ENCODE measurements around the gene RPL12. TPM values are rescaled to one million over a fixed set of nuclear protein-coding genes. Genes with fewer than 3 reads are reported as not detected.

The RPL12 gene
- total RNA-seq, 1 donor from 2014 or later: 2,572 TPM

DNA sequence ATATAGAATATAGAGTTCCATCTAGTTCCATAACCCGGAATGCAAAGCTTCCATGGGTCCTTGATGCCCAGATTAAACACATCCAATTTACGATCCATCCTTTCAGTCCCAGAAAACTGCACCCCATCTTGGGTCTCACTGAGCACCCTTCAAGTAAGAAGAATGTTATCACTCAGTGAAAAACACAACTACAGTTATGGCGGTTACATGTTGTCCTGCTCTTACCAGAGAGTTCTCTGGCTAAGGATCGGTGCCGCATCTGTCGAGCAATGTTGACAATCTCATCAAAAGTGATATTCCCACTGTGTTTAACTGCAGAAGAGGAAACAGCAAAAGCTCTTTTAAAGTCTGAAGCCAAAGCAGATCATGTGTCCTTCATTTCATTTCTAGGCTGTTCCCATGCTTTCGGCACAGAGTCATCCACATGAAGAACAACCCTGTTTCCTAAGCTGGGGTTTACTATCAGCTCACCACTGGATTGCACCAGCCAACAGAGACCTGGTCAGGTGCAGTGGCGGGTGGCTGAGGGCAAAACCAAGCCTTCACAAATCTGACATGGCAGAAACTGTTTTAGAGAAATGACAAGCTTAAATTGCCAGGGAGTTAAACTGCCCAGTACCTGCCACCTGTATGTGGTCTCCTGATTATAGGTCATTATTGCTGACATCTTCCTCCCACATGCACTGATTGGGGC is 2.9 kb downstream of the RPL12 start:
- peaks cover 38% of the 10 kb centered on the region for H3K4me1 ChIP-seq
- intact Hi-C loops (cut with DNase I): no loop called here
- H3K36me3 ChIP-seq: peaks cover 0 to 50% of the 10 kb centered on the region in 2 donors

DNA sequence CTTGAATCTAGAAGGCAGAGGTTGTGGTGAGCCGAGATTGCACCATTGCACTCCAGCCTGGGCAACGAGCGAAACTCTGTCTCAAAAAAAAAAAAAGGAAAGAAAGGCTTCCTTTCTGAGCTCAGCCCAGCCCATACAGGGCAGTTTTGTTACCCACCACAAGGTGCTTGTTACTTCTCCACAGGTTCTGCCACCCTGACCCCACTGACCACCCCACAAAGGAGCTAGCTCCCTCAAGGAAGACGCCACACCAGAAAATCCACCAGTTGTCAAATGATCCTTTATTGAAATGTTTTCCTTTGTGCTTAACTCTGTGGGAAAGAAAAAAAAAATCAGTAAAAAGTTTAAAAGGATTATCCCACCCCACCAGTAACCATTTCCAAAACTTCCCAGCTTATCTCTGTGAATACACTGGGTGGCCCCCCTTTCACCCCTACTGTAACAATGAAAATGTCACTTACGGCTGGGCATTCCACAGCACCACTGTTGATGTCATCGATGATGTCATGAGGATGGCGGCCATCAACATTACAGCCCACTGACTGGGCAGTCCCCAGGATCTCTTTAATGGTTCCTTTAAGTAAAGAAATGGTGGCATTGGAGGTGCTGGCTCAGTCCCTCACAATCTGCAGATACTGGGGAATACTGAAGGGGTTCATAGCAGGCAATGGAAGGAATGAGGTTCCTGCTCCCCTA is 3.6 kb downstream of the RPL12 start:
- H3K27ac ChIP-seq: no peak overlapping the region
- H3K36me3 ChIP-seq: peaks cover 0 to 50% of the 10 kb centered on the region in 2 donors
- H3K9me3 ChIP-seq: no peaks in the 10 kb centered on the region

More for the DNA sequence above, 2.9 kb downstream of the RPL12 start:
- Histone ChIP-seq H3K9me3 (no peaks in the 10 kb centered on the region), H3K4me3 (no peak overlapping the region), H3K27ac (peak overlapping the region; percentile 74), H3K27me3 (no peaks in the 10 kb centered on the region)
- TF ChIP-seq POLR2AphosphoS5 (IDR thresholded peaks at IDR 0.05; ENCODE audit: insufficient read depth in 1 of 2, low read depth in 1 of 2) (no peak), POLR2A (IDR thresholded peaks at IDR 0.05) (no peak)
- TF ChIP-seq, protein P1, sequence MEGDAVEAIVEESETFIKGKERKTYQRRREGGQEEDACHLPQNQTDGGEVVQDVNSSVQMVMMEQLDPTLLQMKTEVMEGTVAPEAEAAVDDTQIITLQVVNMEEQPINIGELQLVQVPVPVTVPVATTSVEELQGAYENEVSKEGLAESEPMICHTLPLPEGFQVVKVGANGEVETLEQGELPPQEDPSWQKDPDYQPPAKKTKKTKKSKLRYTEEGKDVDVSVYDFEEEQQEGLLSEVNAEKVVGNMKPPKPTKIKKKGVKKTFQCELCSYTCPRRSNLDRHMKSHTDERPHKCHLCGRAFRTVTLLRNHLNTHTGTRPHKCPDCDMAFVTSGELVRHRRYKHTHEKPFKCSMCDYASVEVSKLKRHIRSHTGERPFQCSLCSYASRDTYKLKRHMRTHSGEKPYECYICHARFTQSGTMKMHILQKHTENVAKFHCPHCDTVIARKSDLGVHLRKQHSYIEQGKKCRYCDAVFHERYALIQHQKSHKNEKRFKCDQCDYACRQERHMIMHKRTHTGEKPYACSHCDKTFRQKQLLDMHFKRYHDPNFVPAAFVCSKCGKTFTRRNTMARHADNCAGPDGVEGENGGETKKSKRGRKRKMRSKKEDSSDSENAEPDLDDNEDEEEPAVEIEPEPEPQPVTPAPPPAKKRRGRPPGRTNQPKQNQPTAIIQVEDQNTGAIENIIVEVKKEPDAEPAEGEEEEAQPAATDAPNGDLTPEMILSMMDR (IDR thresholded peaks at IDR 0.05): no peak
- no peak for DNase-seq (ENCODE audit: extremely low spot score in 2 of 2)

GRCh38 chr9:127446713-127447415 is 4.3 kb downstream of the RPL12 start:
- no peak for DNase-seq (ENCODE audit: extremely low spot score in 2 of 2)
- TF ChIP-seq, protein P1 (IDR thresholded peaks at IDR 0.05): no peak
- TF ChIP-seq POLR2AphosphoS5 (IDR thresholded peaks at IDR 0.05; ENCODE audit: insufficient read depth in 1 of 2, low read depth in 1 of 2) (no peak), POLR2A (IDR thresholded peaks at IDR 0.05) (no peak)
- H3K27me3 ChIP-seq: no peaks in the 10 kb centered on the region
- H3K36me3 ChIP-seq: peaks cover 0 to 52% of the 10 kb centered on the region in 2 donors
- H3K27ac ChIP-seq: no peak overlapping the region
- no peaks in the 10 kb centered on the region for H3K9me3 ChIP-seq
- intact Hi-C loops (cut with DNase I): no loop called here
- peaks cover 25% of the 10 kb centered on the region for H3K4me1 ChIP-seq
- no peak overlapping the region for H3K4me3 ChIP-seq

More for the DNA sequence above, 3.6 kb downstream of the RPL12 start:
- no peak for DNase-seq (ENCODE audit: extremely low spot score in 2 of 2)
- TF ChIP-seq, protein P1 (IDR thresholded peaks at IDR 0.05): no peak
- TF ChIP-seq POLR2A (IDR thresholded peaks at IDR 0.05) (no peak), POLR2AphosphoS5 (IDR thresholded peaks at IDR 0.05; ENCODE audit: insufficient read depth in 1 of 2, low read depth in 1 of 2) (no peak)
- intact Hi-C loops (cut with DNase I): no loop called here
- Histone ChIP-seq H3K4me1 (peaks cover 32% of the 10 kb centered on the region), H3K27me3 (no peaks in the 10 kb centered on the region), H3K4me3 (no peak overlapping the region)

GRCh38 chr9:127445851-127446712 is 5.1 kb downstream of the RPL12 start:
- Histone ChIP-seq H3K9me3 (no peaks in the 10 kb centered on the region), H3K4me1 (peaks cover 25% of the 10 kb centered on the region), H3K27me3 (no peaks in the 10 kb centered on the region), H3K36me3 (peaks cover 0 to 60% of the 10 kb centered on the region in 2 donors), H3K27ac (no peak overlapping the region), H3K4me3 (no peak overlapping the region)
- TF ChIP-seq POLR2A (IDR thresholded peaks at IDR 0.05) (no peak), POLR2AphosphoS5 (IDR thresholded peaks at IDR 0.05; ENCODE audit: insufficient read depth in 1 of 2, low read depth in 1 of 2) (no peak)
- TF ChIP-seq, protein P1 (IDR thresholded peaks at IDR 0.05): no peak
- intact Hi-C loops (cut with DNase I): no loop called here
- DNase-seq (ENCODE audit: extremely low spot score in 2 of 2): no peak
